ENCODE data around the gene GALNT16.

- no peak for TF ChIP-seq CTCF (IDR thresholded peaks at IDR 0.05; ENCODE audit: insufficient read depth, low read length)
- TF ChIP-seq POLR2AphosphoS5 (IDR thresholded peaks at IDR 0.05; ENCODE audit: low read depth): no peak
- TF ChIP-seq SPI1 (IDR thresholded peaks at IDR 0.05; ENCODE audit: borderline replicate concordance, low read depth): no peak
These were observed 63.5 kb downstream of the GALNT16 start for GRCh38 chr14:69323266-69323998.
